Neural crest cell (in vitro differentiated cells): ENCODE results near the gene KCNK5. TPM values are rescaled to one million over a fixed set of nuclear protein-coding genes. Genes with fewer than 3 reads are reported as not detected.

Experiments
- DNase-seq: peaks from one replicate; pipeline ENCODE4 v3.0.0; 2021; ENCODE audit warnings: low read depth, mixed read lengths, low spot score
- H3K27ac Mint-ChIP-seq: one replicate; pipeline ENCODE4 v1.8.0; 2021; ENCODE audit warnings: mild to moderate bottlenecking, mixed read lengths; ENCODE audit not compliant: unreplicated experiment
- H3K27me3 Mint-ChIP-seq: 2 replicates; pipeline ENCODE4 v1.8.0; 2021; ENCODE audit warnings: low read depth, mild to moderate bottlenecking, mixed read lengths
- H3K36me3 Mint-ChIP-seq: 2 replicates; pipeline ENCODE4 v1.8.0; 2021; ENCODE audit warnings: low read depth, mild to moderate bottlenecking, mixed read lengths
- H3K4me1 Mint-ChIP-seq: 2 replicates; pipeline ENCODE4 v1.8.0; 2021; ENCODE audit warnings: mixed read lengths
- H3K4me3 Mint-ChIP-seq: one replicate; pipeline ENCODE4 v1.8.0; 2021; ENCODE audit warnings: mild to moderate bottlenecking, mixed read lengths
- H3K9me3 Mint-ChIP-seq: 2 replicates; pipeline ENCODE4 v1.8.0; 2021; ENCODE audit warnings: mixed read lengths
- total RNA-seq: library from RNA; stranded (reverse); gene quantifications from 2 replicates; pipeline ENCODE4 v1.2.1, GENCODE V29; 2021
- TF ChIP-seq, protein P1 (sequence below): fragments of 200-600 bp; sonication (generic); conservative IDR thresholded peaks from 2 replicates; pipeline ENCODE4 v1.5.0; 2021; ENCODE audit warnings: antibody characterized with exemption, mild to moderate bottlenecking

Gene KCNK5
- total RNA-seq, 1 donor from 2014 or later: 32.7 TPM

DNA sequence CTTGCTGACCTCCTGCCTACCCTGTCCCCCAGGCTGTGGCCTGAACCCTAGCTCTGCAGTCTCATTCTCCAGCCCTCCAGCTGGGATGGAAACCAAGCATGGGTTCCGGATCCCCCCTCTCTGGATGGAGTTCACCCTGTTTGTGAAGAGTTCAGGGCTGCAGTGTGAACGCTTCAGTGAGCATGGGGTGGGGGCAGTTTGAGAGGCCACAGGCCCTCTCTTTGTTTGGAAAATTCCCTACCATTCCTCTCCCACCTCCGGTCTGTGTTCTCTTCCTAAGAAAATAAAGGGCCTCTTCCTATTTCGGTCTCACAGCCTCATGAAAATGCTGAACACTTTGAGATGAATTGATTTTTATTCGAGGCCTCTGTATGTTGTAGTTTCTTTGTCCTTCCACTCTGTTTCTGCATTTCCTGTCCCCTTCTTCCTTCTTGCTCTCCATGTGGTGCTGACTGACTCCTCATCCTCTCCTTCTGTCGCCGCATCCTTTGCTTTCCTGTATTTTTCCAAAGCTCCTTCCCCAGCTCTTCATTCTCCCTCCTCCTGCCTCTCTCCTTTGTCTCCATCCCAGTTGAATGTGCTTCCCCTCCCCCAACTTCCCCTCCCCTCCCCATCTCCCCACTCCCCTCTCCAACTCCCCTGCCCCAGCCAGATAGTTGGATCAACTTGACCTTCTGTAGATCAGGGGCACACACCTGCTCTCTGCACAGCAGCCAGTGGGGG lies 2.4 kb upstream of the KCNK5 start:
- H3K4me1 Mint-ChIP-seq: peaks cover 45% of the 10 kb centered on the region
- H3K36me3 Mint-ChIP-seq: no peaks in the 10 kb centered on the region
- TF ChIP-seq, protein P1, sequence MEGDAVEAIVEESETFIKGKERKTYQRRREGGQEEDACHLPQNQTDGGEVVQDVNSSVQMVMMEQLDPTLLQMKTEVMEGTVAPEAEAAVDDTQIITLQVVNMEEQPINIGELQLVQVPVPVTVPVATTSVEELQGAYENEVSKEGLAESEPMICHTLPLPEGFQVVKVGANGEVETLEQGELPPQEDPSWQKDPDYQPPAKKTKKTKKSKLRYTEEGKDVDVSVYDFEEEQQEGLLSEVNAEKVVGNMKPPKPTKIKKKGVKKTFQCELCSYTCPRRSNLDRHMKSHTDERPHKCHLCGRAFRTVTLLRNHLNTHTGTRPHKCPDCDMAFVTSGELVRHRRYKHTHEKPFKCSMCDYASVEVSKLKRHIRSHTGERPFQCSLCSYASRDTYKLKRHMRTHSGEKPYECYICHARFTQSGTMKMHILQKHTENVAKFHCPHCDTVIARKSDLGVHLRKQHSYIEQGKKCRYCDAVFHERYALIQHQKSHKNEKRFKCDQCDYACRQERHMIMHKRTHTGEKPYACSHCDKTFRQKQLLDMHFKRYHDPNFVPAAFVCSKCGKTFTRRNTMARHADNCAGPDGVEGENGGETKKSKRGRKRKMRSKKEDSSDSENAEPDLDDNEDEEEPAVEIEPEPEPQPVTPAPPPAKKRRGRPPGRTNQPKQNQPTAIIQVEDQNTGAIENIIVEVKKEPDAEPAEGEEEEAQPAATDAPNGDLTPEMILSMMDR: no peak
- no peak for DNase-seq
- peaks cover 17% of the 10 kb centered on the region for H3K27me3 Mint-ChIP-seq
- H3K27ac Mint-ChIP-seq: peak overlapping the region; percentile 100
- H3K9me3 Mint-ChIP-seq: no peaks in the 10 kb centered on the region
- peak overlapping the region; percentile 91 for H3K4me3 Mint-ChIP-seq

DNA sequence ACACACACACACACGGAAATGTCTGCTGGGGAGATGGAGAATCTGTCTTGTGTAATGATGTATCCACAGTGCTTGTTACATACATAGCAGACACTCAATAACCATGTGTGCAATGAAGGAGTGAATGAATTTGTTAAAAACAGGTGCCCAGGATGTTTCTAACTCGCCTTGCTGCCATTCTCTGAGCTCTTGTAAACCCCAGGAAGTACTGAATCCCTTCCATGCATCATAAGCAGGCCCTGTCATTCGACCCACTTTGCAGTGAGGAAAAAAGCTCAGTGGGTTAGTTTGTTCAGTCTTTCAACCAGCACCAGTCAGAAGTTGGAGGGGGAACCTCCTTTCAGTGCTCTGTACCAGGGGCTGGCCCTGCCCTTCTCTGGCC lies 1.4 kb upstream of the KCNK5 start:
- H3K9me3 Mint-ChIP-seq: no peaks in the 10 kb centered on the region
- H3K4me1 Mint-ChIP-seq: peaks cover 55% of the 10 kb centered on the region
- DNase-seq: no peak
- peaks cover 17% of the 10 kb centered on the region for H3K27me3 Mint-ChIP-seq
- peak overlapping the region; percentile 17 for H3K27ac Mint-ChIP-seq
- H3K4me3 Mint-ChIP-seq: peak overlapping the region; percentile 91
- peaks cover 3% of the 10 kb centered on the region for H3K36me3 Mint-ChIP-seq
- TF ChIP-seq, protein P1: no peak

DNA sequence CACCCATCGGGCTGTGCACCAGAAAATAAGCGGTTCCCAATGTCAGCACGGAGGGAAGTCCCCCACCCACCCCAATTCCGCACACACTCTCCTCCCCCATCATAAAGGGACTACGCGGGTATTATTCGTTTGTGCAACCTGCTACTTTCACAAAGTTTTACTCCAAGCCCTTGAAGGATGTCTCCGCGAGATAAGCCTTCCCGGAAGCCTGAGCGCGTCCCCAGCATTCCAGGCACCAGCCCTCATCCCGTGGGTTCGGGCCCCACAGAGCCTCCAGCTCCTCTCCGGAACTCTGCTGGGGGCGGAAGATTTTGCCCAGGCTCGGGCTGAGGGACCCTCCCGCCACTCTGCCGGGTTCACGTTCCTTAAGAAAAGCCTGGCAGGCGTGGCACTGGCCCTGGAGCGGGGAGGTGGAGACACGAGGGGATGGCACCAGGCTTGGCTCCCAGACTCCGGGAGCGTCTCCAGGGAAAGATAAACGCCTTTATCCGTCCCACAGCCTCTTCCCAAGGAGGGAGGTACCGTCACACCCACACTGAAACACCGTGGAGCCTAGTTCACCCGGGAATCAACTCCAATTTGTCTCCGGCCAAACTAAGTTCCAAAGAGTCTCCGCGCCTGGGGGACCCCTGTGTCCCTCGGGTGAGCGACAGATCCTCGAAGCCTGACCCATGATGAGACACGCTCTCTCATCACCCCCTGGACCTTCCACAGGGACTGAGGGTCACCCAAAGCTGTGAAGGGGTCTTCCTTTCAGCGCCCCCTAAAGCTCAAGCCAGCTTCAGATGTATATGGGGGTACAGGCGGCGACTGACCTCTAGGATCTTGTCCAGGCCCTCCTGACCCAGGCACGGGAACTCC lies 934 bp downstream of the KCNK5 start:
- peak overlapping the region; percentile 91 for H3K4me3 Mint-ChIP-seq
- DNase-seq: no peak
- peaks cover 17% of the 10 kb centered on the region for H3K27me3 Mint-ChIP-seq
- no peaks in the 10 kb centered on the region for H3K9me3 Mint-ChIP-seq
- peak overlapping the region; percentile 93 for H3K27ac Mint-ChIP-seq
- H3K4me1 Mint-ChIP-seq: peaks cover 77% of the 10 kb centered on the region
- peaks cover 3% of the 10 kb centered on the region for H3K36me3 Mint-ChIP-seq
- TF ChIP-seq, protein P1: no peak

DNA sequence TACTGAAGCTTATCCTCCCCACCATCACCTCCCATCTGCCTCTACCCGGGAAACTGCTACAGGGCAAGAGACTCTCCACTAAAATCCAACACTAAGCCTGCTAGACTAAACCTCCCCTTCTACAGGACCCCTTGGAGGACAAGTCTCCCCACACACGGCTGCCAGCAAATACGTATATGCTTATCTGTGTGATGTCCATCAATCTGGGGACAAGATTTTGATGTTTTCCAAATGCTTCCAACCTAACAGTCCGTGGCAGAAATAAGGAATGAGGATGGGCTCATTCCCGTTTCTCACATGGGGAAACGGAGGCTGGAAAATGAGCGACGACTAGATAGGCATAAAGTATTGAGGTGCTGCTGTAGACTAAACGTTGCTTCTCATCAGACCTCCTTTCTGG lies 1.8 kb downstream of the KCNK5 start:
- Mint-ChIP-seq H3K27me3 (peaks cover 17% of the 10 kb centered on the region), H3K36me3 (peaks cover 10% of the 10 kb centered on the region), H3K9me3 (no peaks in the 10 kb centered on the region), H3K4me1 (peaks cover 85% of the 10 kb centered on the region), H3K4me3 (peak overlapping the region; percentile 91), H3K27ac (no peak overlapping the region)
- DNase-seq: no peak
- TF ChIP-seq, protein P1: no peak

DNA sequence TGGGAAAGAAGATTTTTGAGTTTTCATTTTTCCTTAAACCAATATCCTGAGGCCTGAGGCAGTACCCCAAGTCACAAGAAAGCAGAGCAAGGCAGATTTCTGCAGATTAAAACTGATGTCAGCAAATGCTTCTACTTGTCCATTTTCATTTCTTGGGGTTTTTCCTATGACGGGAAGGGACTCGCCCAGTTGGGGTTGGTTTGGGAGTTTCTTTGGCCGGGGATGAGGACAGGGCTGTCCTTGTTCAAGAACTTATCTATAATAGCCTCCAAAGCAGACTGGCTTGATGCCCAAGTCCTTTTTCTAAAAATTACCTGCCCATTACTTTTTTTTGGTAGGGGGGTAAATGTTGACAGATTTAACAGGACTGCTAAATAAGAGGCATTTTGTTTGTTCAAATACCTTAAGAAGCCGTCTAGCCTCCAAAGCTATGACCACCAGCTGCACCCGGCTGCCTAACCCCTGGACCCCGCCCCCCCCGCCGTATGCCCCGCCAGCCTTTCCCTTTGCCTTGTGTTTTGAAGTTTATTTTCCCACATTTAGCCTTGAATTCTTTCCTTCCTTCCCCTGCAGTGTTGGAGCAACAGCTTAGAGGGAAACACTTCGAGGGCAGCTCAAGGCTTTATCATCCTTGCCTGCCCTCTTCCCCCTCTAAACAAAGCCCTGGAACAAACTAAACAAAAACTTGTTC lies 2.5 kb downstream of the KCNK5 start:
- Mint-ChIP-seq H3K27ac (no peak overlapping the region), H3K9me3 (no peaks in the 10 kb centered on the region), H3K36me3 (peaks cover 12% of the 10 kb centered on the region)

More for the DNA sequence above, 2.5 kb downstream of the KCNK5 start:
- Mint-ChIP-seq H3K27me3 (peaks cover 17% of the 10 kb centered on the region), H3K4me3 (peak overlapping the region; percentile 91), H3K4me1 (peaks cover 83% of the 10 kb centered on the region)
- TF ChIP-seq, protein P1: no peak
- no peak for DNase-seq
